ENCODE results near the gene CCDC85C. TPM values are rescaled to one million over a fixed set of nuclear protein-coding genes. Genes with fewer than 3 reads are reported as not detected.

The CCDC85C gene
- total RNA-seq, 1 experiment from 2014 or later, result 42.3 TPM

GRCh38 chr14:99647411-99647810, 43.4 kb upstream of the CCDC85C start:
- no peak for DNase-seq (ENCODE audit: low read depth, low spot score)
- no peak for ATAC-seq
- ChIA-PET POLR2A (no interaction called here), RAD21 (ENCODE audit: low non-redundant PET in 1 of 2, low total read pairs in 2 of 2, uncharacterized antibody in 2 of 2, unreplicated experiment in 2 of 2) (no interaction called here), CTCF (no interaction called here)
- Histone ChIP-seq H3K4me2 (ENCODE audit: low read length) (no peak overlapping the region), H3K4me1 (ENCODE audit: control insufficient read depth in 1 of 2, insufficient read depth in 2 of 2, low read length in 2 of 2) (no peaks in the 10 kb centered on the region), H2AFZ (ENCODE audit: low read depth, low read length, poor library complexity, severe bottlenecking) (no peak overlapping the region), H3K36me3 (ENCODE audit: control insufficient read depth in 1 of 2, insufficient read depth in 2 of 2, low read length in 2 of 2) (no peaks in the 10 kb centered on the region), H4K20me1 (ENCODE audit: insufficient read depth) (no peaks in the 10 kb centered on the region), H3K79me2 (ENCODE audit: insufficient read depth, low read length) (no peaks in the 10 kb centered on the region), H3K27me3 (ENCODE audit: insufficient read depth, low read length) (no peaks in the 10 kb centered on the region), H3K4me3 (replicated peaks in 1 of 2; ENCODE audit: low read depth in 1 of 2, low read length in 2 of 2) (no peak overlapping the region), H3K9me3 (ENCODE audit: control insufficient read depth in 1 of 2, insufficient read depth in 1 of 2, low read depth in 1 of 2, low read length in 2 of 2) (no peaks in the 10 kb centered on the region), H3K9me2 (ENCODE audit: insufficient read depth) (no peaks in the 10 kb centered on the region), H3K27ac (ENCODE audit: low read depth, low read length) (no peak overlapping the region), H3K9ac (ENCODE audit: low read length) (no peak overlapping the region)
- TF ChIP-seq POLR2AphosphoS5 (IDR thresholded peaks at IDR 0.05; ENCODE audit: low read depth, low read length), result no peak
- no peak for TF ChIP-seq EGR1 (IDR thresholded peaks at IDR 0.05; ENCODE audit: low read depth)
- TF ChIP-seq YY1 (IDR thresholded peaks at IDR 0.05; ENCODE audit: extremely low read depth, insufficient replicate concordance, low read depth, low read length), result no peak
- no peak for TF ChIP-seq EZH2 (IDR thresholded peaks at IDR 0.05)
- no peak for TF ChIP-seq FOSL1 (IDR thresholded peaks at IDR 0.05; ENCODE audit: low read depth)
- no peak for TF ChIP-seq ZBTB33 (IDR thresholded peaks at IDR 0.05; ENCODE audit: extremely low read depth, insufficient replicate concordance, low read length)
- no peak for TF ChIP-seq REST (IDR thresholded peaks at IDR 0.05; ENCODE audit: low read depth)
- no peak for TF ChIP-seq ZFX (IDR thresholded peaks at IDR 0.05)
- no peak for TF ChIP-seq CTCF (IDR thresholded peaks at IDR 0.05 in 2 of 3, conservative IDR thresholded peaks at IDR 0.05 in 1 of 3; ENCODE audit: borderline replicate concordance in 1 of 3, insufficient read depth in 1 of 3, low read depth in 2 of 3, low read length in 2 of 3)
- no TSS peak for BruUV-seq (replicated peaks)
- intact Hi-C loops (cut with micrococcal nuclease), result no loop called here

Measured in HCT116 (cell line).